Mesenchymal stem cell (in vitro differentiated cells and primary cell): ENCODE measurements around the gene VAMP4.
A peak's percentile ranks its signal among the peaks of the same experiment; 100 is the strongest.

Source experiments
- DNase-seq: peaks from one replicate; pipeline ENCODE4 v3.0.0-alpha.2; 2013
- H2AFZ ChIP-seq: one replicate; pipeline ENCODE4 v1.6.1; 2013; ENCODE audit warnings: low read depth, mild to moderate bottlenecking, control low read depth, inconsistent platforms, low read length, moderate library complexity
- H2AK5ac ChIP-seq: 2 replicates; pipeline ENCODE4 v1.6.1; 2013; ENCODE audit warnings: low read length, moderate library complexity, mild to moderate bottlenecking, inconsistent platforms; ENCODE audit not compliant: severe bottlenecking
- H2BK120ac ChIP-seq: one replicate; pipeline ENCODE4 v1.6.1; 2013; ENCODE audit warnings: low read depth, mild to moderate bottlenecking, inconsistent platforms, low read length, moderate library complexity
- H2BK12ac ChIP-seq, 2 experiments: one replicate each; pipeline ENCODE4 v1.6.1; 2013; ENCODE audit warnings: inconsistent platforms in 2 of 2, low read length in 2 of 2, mild to moderate bottlenecking in 2 of 2, moderate library complexity in 2 of 2, control low read depth in 1 of 2
- H2BK15ac ChIP-seq: one replicate; pipeline ENCODE4 v1.6.1; 2013; ENCODE audit warnings: mild to moderate bottlenecking, low read depth, inconsistent platforms; ENCODE audit not compliant: poor library complexity, severe bottlenecking
- H2BK5ac ChIP-seq: 2 replicates; pipeline ENCODE4 v1.6.1; 2013; ENCODE audit warnings: low read depth, mild to moderate bottlenecking, low read length, control low read depth, inconsistent platforms; ENCODE audit not compliant: poor library complexity, severe bottlenecking
- H3K14ac ChIP-seq, 2 experiments: one replicate each; pipeline ENCODE4 v1.6.1; 2013; ENCODE audit warnings: inconsistent platforms in 2 of 2, low read length in 2 of 2, control low read depth in 1 of 2, mild to moderate bottlenecking in 1 of 2, moderate library complexity in 1 of 2
- H3K18ac ChIP-seq, 2 experiments: one replicate each; pipeline ENCODE4 v1.6.1; 2013; ENCODE audit warnings: inconsistent platforms in 2 of 2, low read length in 2 of 2, control low read depth in 1 of 2, low read depth in 1 of 2, mild to moderate bottlenecking in 1 of 2
- H3K23ac ChIP-seq, 2 experiments: one replicate each; pipeline ENCODE4 v1.6.1; 2013; ENCODE audit warnings: inconsistent platforms in 2 of 2, low read length in 2 of 2, mild to moderate bottlenecking in 2 of 2, moderate library complexity in 2 of 2, control low read depth in 1 of 2
- H3K27ac ChIP-seq: 2 replicates; pipeline ENCODE4 v1.5.1; 2013; ENCODE audit warnings: mild to moderate bottlenecking, moderate library complexity, low read length, control low read depth, inconsistent platforms; ENCODE audit not compliant: poor library complexity, severe bottlenecking
- H3K27me3 ChIP-seq, 2 experiments: 2 replicates each; pipeline versions ENCODE4 v1.6.1 to v1.7.0; 2013; ENCODE audit warnings: low read length in 2 of 2, mild to moderate bottlenecking in 2 of 2, moderate library complexity in 2 of 2, control low read depth in 1 of 2, inconsistent platforms in 1 of 2; ENCODE audit not compliant: control insufficient read depth in 1 of 2, insufficient read depth in 1 of 2
- H3K36me3 ChIP-seq, 2 experiments: 2 replicates each; pipeline versions ENCODE4 v1.6.1 to v1.7.0; 2013; ENCODE audit warnings: low read length in 2 of 2, control low read depth in 1 of 2, inconsistent platforms in 1 of 2, low read depth in 1 of 2, mild to moderate bottlenecking in 1 of 2; ENCODE audit not compliant: insufficient read depth in 2 of 2, control insufficient read depth in 1 of 2
- H3K4ac ChIP-seq, 2 experiments: one replicate each; pipeline ENCODE4 v1.6.1; 2013; ENCODE audit warnings: inconsistent platforms in 2 of 2, low read length in 2 of 2, mild to moderate bottlenecking in 2 of 2, moderate library complexity in 2 of 2, control low read depth in 1 of 2, low read depth in 1 of 2
- H3K4me1 ChIP-seq: 2 replicates; pipeline ENCODE4 v1.6.1; 2013; ENCODE audit warnings: low read depth, low read length, control low read depth; ENCODE audit not compliant: control insufficient read depth, insufficient read depth
- H3K4me2 ChIP-seq: 2 replicates; pipeline ENCODE4 v1.6.1; 2013; ENCODE audit warnings: low read length, mild to moderate bottlenecking, inconsistent platforms; ENCODE audit not compliant: poor library complexity, severe bottlenecking
- H3K4me3 ChIP-seq, 2 experiments: 2 replicates each; pipeline versions ENCODE4 v1.5.1 to v1.7.0; 2013; ENCODE audit warnings: low read length in 2 of 2, mild to moderate bottlenecking in 2 of 2, control low read depth in 1 of 2, low read depth in 1 of 2; ENCODE audit not compliant: insufficient read depth in 1 of 2
- H3K79me1 ChIP-seq: replicated peaks from 2 replicates; pipeline ENCODE4 v1.6.1; 2013; ENCODE audit warnings: mild to moderate bottlenecking, control low read depth, low read length, inconsistent platforms; ENCODE audit not compliant: poor library complexity, severe bottlenecking
- H3K9ac ChIP-seq: 2 replicates; pipeline ENCODE4 v1.7.0; 2013; ENCODE audit warnings: mild to moderate bottlenecking, low read length, moderate library complexity
- H3K9me3 ChIP-seq: 2 replicates; pipeline ENCODE4 v1.7.0; 2013; ENCODE audit warnings: mild to moderate bottlenecking, low read length; ENCODE audit not compliant: control insufficient read depth
- H4K8ac ChIP-seq: one replicate; pipeline ENCODE4 v1.6.1; 2013; ENCODE audit warnings: inconsistent platforms, mild to moderate bottlenecking, low read length, moderate library complexity
- H4K91ac ChIP-seq: one replicate; pipeline ENCODE4 v1.6.1; 2013; ENCODE audit warnings: mild to moderate bottlenecking, low read length, inconsistent platforms
- WGBS: methylation state at CpG from one replicate; pipeline ENCODE4 v1.1.7; 2013; ENCODE audit warnings: mixed read lengths; 5-methylcytosine and 5-hydroxymethylcytosine counted together

Gene VAMP4

DNA sequence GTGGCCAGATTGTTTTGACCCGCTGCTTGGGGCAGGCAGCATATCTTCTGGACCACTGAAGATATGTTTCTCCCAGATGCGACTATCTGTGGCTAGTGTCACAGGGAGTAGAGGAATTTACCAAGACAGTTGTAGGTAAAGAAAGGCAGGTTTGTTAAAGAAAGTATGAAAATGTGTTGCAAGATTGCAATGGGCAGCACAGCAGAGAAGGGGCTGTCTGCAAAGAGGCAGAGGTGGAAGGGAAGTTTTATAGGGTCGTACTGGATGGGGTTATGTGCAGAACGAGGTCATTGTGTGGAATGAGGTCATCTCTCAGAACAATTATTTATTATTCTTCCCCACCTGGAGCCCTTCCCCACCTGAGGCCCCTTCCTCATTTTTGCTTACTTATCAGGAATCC lies 15.0 kb upstream of the VAMP4 start:
- Histone ChIP-seq H3K36me3 (no peaks in the 10 kb centered on the region), H2BK12ac (no peak overlapping the region), H2AK5ac (no peak overlapping the region), H3K79me1 (no peaks in the 10 kb centered on the region), H3K4me1 (peaks cover 12% of the 10 kb centered on the region), H3K9me3 (no peaks in the 10 kb centered on the region), H4K8ac (no peak overlapping the region), H3K4me2 (no peak overlapping the region), H3K27me3 (no peaks in the 10 kb centered on the region), H2BK5ac (no peak overlapping the region), H3K18ac (no peak overlapping the region), H3K14ac (no peak overlapping the region), H2AFZ (no peak overlapping the region), H3K4me3 (no peak overlapping the region), H4K91ac (no peak overlapping the region), H2BK120ac (no peak overlapping the region), H3K9ac (no peak overlapping the region), H3K27ac (no peak overlapping the region), H3K4ac (no peak overlapping the region), H2BK15ac (no peak overlapping the region), H3K23ac (no peak overlapping the region)
- no peak for DNase-seq
- WGBS = 84% methylated on average over 3 of the region's 4 CpGs

DNA sequence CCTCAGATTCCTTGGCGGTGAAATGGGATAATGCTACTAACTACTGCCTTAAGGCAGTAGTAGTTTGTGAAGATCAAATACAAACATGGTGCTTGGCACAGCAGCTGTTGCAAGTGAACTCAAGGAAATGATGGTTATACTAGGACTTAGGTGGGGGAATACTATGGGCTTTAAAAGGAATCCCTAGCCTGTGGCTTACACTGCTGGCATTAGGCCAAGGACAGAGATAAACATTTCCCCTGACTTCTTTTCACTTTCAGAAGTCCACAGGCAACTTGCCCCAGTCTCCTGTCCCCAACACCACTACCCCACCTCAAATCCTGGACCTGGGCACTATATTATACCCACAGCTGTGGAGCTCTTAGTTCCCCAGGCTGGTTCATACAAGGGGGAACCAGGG lies 13.1 kb upstream of the VAMP4 start:
- H2AK5ac ChIP-seq = peak overlapping the region; percentile 67
- peak; percentile 47 for DNase-seq
- no peak overlapping the region for H2BK15ac ChIP-seq
- H3K9ac ChIP-seq = peak overlapping the region; percentile 46
- no peaks in the 10 kb centered on the region for H3K79me1 ChIP-seq
- H3K4me2 ChIP-seq = no peak overlapping the region
- peak overlapping the region; percentile 58 to 76 for H3K4ac ChIP-seq
- H3K36me3 ChIP-seq = no peaks in the 10 kb centered on the region
- H3K14ac ChIP-seq = no peak overlapping the region
- H3K18ac ChIP-seq = peak overlapping the region; percentile 26 to 91
- H3K4me1 ChIP-seq = peaks cover 12% of the 10 kb centered on the region
- H4K8ac ChIP-seq = peak overlapping the region; percentile 12
- H3K27me3 ChIP-seq = no peaks in the 10 kb centered on the region
- H3K23ac ChIP-seq = no peak overlapping the region
- no peaks in the 10 kb centered on the region for H3K9me3 ChIP-seq
- peak overlapping the region; percentile 18 to 93 for H2BK12ac ChIP-seq
- peak overlapping the region; percentile 62 for H4K91ac ChIP-seq
- H2BK120ac ChIP-seq = peak overlapping the region; percentile 15
- peak overlapping the region; percentile 40 for H2BK5ac ChIP-seq
- 96% methylated on average over 1 of the region's 1 CpG for WGBS
- H2AFZ ChIP-seq = no peak overlapping the region
- H3K27ac ChIP-seq = no peak overlapping the region
- peak overlapping the region in 1 of 2 experiments; percentile 2 for H3K4me3 ChIP-seq

GRCh38 chr1:171754353-171754705 lies 12.5 kb upstream of the VAMP4 start:
- Histone ChIP-seq H3K4me3 (peak overlapping the region in 1 of 2 experiments; percentile 2), H2BK5ac (peak overlapping the region; percentile 71), H3K36me3 (no peaks in the 10 kb centered on the region), H2AK5ac (no peak overlapping the region), H3K27ac (peak overlapping the region; percentile 48), H2BK12ac (peak overlapping the region in 1 of 2 experiments; percentile 87), H3K4me2 (no peak overlapping the region), H3K4me1 (peaks cover 12% of the 10 kb centered on the region), H2BK15ac (no peak overlapping the region), H3K18ac (peak overlapping the region; percentile 38 to 91), H2AFZ (no peak overlapping the region), H3K4ac (peak overlapping the region; percentile 59 to 76), H3K9me3 (no peaks in the 10 kb centered on the region), H3K23ac (peak overlapping the region in 1 of 2 experiments; percentile 64), H3K27me3 (no peaks in the 10 kb centered on the region), H3K14ac (no peak overlapping the region), H2BK120ac (no peak overlapping the region), H3K9ac (peak overlapping the region; percentile 46), H4K91ac (peak overlapping the region; percentile 1), H3K79me1 (no peaks in the 10 kb centered on the region), H4K8ac (peak overlapping the region; percentile 89)
- 59% methylated on average over 4 of the region's 4 CpGs for WGBS
- DNase-seq = peak; percentile 67

- H3K36me3 ChIP-seq = no peaks in the 10 kb centered on the region
- peak overlapping the region; percentile 29 for H3K9ac ChIP-seq
- no peak overlapping the region for H3K23ac ChIP-seq
- peak overlapping the region in 1 of 2 experiments; percentile 2 for H3K4me3 ChIP-seq
- DNase-seq = peak; percentile 12
- H3K4me2 ChIP-seq = peak overlapping the region; percentile 34
- no peak overlapping the region for H4K91ac ChIP-seq
- H3K4ac ChIP-seq = peak overlapping the region in 1 of 2 experiments; percentile 35
- H3K9me3 ChIP-seq = no peaks in the 10 kb centered on the region
- peaks cover 12% of the 10 kb centered on the region for H3K4me1 ChIP-seq
- H2BK15ac ChIP-seq = no peak overlapping the region
- no peak overlapping the region for H2AFZ ChIP-seq
- WGBS = 53% methylated on average over 4 of the region's 4 CpGs
- H3K79me1 ChIP-seq = no peaks in the 10 kb centered on the region
- H3K18ac ChIP-seq = peak overlapping the region in 1 of 2 experiments; percentile 44
- no peaks in the 10 kb centered on the region for H3K27me3 ChIP-seq
- H2BK120ac ChIP-seq = no peak overlapping the region
- H2AK5ac ChIP-seq = no peak overlapping the region
- H3K14ac ChIP-seq = no peak overlapping the region
- H2BK12ac ChIP-seq = no peak overlapping the region
- H4K8ac ChIP-seq = peak overlapping the region; percentile 71
- H3K27ac ChIP-seq = peak overlapping the region; percentile 17
- H2BK5ac ChIP-seq = no peak overlapping the region
Observed at GRCh38 chr1:171753685-171754352, 12.0 kb upstream of the VAMP4 start.
